AG04449 (cell line): ENCODE results near the gene HCLS1.

ENCODE experiments used
- CTCF ChIA-PET: fragments of 350-600 bp; formaldehyde crosslinking; extraction: SDS; loops from one replicate; lab custom pipeline; 2021; ENCODE audit warnings: antibody characterized with exemption; lab: Yijun Ruan, JAX
- POLR2A ChIA-PET: fragments of 400-600, 350-600 bp; formaldehyde crosslinking; extraction: SDS; loops from one replicate; lab custom pipeline; 2020; ENCODE audit warnings: antibody characterized with exemption, inconsistent platforms; lab: Yijun Ruan, JAX
- DNase-seq: peaks from one replicate; pipeline ENCODE4 v3.0.0-alpha.2; 2010; ENCODE audit warnings: low read depth, low spot score
- H3K4me3 ChIP-seq: 2 replicates; pipeline ENCODE4 v1.5.1; 2011; ENCODE audit warnings: low read depth, mild to moderate bottlenecking, control low read depth, low read length
- CTCF ChIP-seq: IDR thresholded peaks from one replicate; pipeline ENCODE4 v1.5.1; 2011; ENCODE audit warnings: mild to moderate bottlenecking, moderate library complexity, low read length, control low read depth, inconsistent platforms; ENCODE audit not compliant: insufficient read depth; ENCODE audit errors: missing control alignments

Gene HCLS1

GRCh38 chr3:121637922-121638321 is 22.8 kb downstream of the HCLS1 start:
- DNase-seq, result no peak
- ChIA-PET CTCF (no interaction called here), POLR2A (no interaction called here)
- H3K4me3 ChIP-seq, result no peak overlapping the region
- TF ChIP-seq CTCF, result no peak

- POLR2A ChIA-PET, result no interaction called here
- H3K4me3 ChIP-seq, result no peak overlapping the region
- no peak for TF ChIP-seq CTCF
- no peak for DNase-seq
- CTCF ChIA-PET, result no interaction called here
Observed at GRCh38 chr3:121630355-121630754, 30.3 kb downstream of the HCLS1 start.

- DNase-seq, result no peak
- CTCF ChIA-PET, result no interaction called here
- POLR2A ChIA-PET, result no interaction called here
- TF ChIP-seq CTCF, result no peak
- H3K4me3 ChIP-seq, result no peak overlapping the region
Observed at GRCh38 chr3:121629601-121630000, 31.1 kb downstream of the HCLS1 start.

- POLR2A ChIA-PET, result no interaction called here
- H3K4me3 ChIP-seq, result no peak overlapping the region
- CTCF ChIA-PET, result no interaction called here
- no peak for TF ChIP-seq CTCF
- DNase-seq, result no peak
Observed at GRCh38 chr3:121627622-121628021, 33.1 kb downstream of the HCLS1 start.

- DNase-seq, result no peak
- POLR2A ChIA-PET, result no interaction called here
- no peak for TF ChIP-seq CTCF
- H3K4me3 ChIP-seq, result no peak overlapping the region
- CTCF ChIA-PET, result no interaction called here
Observed at GRCh38 chr3:121627211-121627610, 33.5 kb downstream of the HCLS1 start.

- ChIA-PET POLR2A (no interaction called here), CTCF (no interaction called here)
- no peak for TF ChIP-seq CTCF
- no peak overlapping the region for H3K4me3 ChIP-seq
- no peak for DNase-seq
Observed at GRCh38 chr3:121626495-121626894, 34.2 kb downstream of the HCLS1 start.
